Measurements from ENCODE around the gene ERH. TPM values are rescaled to one million over a fixed set of nuclear protein-coding genes. Genes with fewer than 3 reads are reported as not detected.

The ERH gene
- total RNA-seq, result 10 to 100 TPM; 40.6 to 54.3 (median 41.5) TPM

DNA sequence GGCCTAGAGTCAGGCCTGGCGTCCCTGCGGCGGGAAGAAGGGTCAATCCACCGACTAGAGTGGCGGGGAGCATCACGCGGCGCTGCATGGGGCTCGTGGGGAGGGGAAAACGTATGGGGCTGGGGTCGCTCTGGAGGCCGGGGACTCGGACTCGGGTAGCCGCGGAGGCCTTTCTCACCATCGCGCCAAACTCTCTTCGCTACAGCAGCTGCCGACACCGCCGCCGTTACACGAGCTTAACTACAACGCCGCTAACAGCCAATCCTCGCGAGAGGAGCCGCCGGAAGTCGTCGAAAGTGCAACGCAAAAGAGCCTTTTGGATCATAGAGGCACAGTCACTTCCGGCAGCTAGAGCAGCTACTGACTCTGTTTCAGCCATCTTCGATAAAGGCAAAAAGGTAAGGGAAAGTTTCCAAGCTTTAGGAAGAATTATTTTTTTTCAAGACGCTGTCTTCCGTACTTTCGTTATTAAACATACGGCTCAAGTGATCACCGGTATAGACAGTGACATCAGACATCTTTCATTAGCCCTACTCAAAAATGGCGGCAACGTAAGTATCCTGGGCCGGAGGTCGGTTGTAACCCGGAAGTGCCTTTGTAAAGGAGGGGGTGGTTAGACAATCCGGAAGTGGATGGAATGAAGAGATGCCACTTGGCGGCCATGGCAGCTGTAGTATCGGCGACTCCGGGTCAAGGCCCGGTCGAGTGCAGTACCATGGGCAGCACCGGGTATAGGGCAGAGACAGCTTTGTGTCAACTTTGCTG is at the start of gene ERH, which contains the start of gene SLC39A9:
ERH (minus strand) TSS at position 247 of the 765 bp plus-strand sequence; CDS start at position 181, 66 bp downstream.
SLC39A9 (plus strand) TSS at position 640 of the 765 bp plus-strand sequence. CDS start 678 bp downstream, outside the sequence.
- WGBS, result under 1% methylated on average over 48 of the region's 53 CpGs
- Histone ChIP-seq H3K27me3 (no peaks in the 10 kb centered on the region), H3K36me3 (peaks cover 26% of the 10 kb centered on the region), H3K4me1 (peaks cover 57% of the 10 kb centered on the region), H3K27ac (peak within 1 kb of the TSS; percentile 92), H3K9me3 (no peaks in the 10 kb centered on the region), H3K4me3 (peak within 1 kb of the TSS; percentile 84)
- peak; percentile 39 to 76 (median 64) for TF ChIP-seq POLR2AphosphoS5 (IDR thresholded peaks at IDR 0.05)
- TF ChIP-seq POLR2A (IDR thresholded peaks at IDR 0.05), result peak; percentile 34 to 45
- no peak for TF ChIP-seq CTCF (IDR thresholded peaks at IDR 0.05)
- TF ChIP-seq EP300 (IDR thresholded peaks at IDR 0.05), result no peak
- DNase-seq (ENCODE audit: low spot score in 2 of 2), result peak; percentile 98

DNA sequence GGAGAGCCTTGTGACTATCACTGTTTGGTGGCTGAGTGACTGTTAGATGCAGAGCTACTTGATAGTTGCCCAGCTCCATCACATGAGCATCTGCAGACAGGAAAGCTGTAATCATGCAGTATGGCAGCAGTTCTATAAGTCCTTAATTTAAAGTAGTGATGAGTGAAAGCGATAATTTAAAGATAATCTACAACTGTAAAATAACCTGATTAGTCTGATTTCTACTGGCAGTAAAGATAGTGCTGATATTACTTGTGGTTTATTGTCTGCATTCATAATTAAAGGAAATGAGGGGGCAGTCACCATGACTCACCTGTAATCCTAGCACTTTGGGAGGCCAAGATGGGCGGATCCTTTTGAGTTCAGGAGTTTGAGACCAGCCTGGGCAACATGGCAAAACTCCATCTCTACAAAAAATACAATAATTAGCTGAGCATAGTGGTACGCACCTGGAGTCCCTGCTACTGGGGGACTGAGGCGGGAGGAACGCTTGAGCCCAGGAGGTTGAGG is 45.3 kb upstream of the ERH start:
- no peaks in the 10 kb centered on the region for H3K27me3 ChIP-seq
- peaks cover 19% of the 10 kb centered on the region for H3K36me3 ChIP-seq
- no peak for TF ChIP-seq CTCF (IDR thresholded peaks at IDR 0.05)
- TF ChIP-seq POLR2AphosphoS5 (IDR thresholded peaks at IDR 0.05), result no peak
- no peak for TF ChIP-seq EP300 (IDR thresholded peaks at IDR 0.05)
- TF ChIP-seq POLR2A (IDR thresholded peaks at IDR 0.05), result no peak
- H3K4me1 ChIP-seq, result no peaks in the 10 kb centered on the region
- 97% methylated on average over 5 of the region's 5 CpGs for WGBS
- H3K27ac ChIP-seq, result no peak overlapping the region
- no peak overlapping the region for H3K4me3 ChIP-seq
- no peaks in the 10 kb centered on the region for H3K9me3 ChIP-seq
- DNase-seq (ENCODE audit: low spot score in 2 of 2), result no peak

GRCh38 chr14:69441948-69442347 is 43.8 kb upstream of the ERH start:
- WGBS, result 87% methylated on average over 5 of the region's 5 CpGs
- no peaks in the 10 kb centered on the region for H3K27me3 ChIP-seq
- no peak for DNase-seq (ENCODE audit: low spot score in 2 of 2)
- H3K4me1 ChIP-seq, result no peaks in the 10 kb centered on the region
- TF ChIP-seq EP300 (IDR thresholded peaks at IDR 0.05) (no peak), POLR2AphosphoS5 (IDR thresholded peaks at IDR 0.05) (no peak), CTCF (IDR thresholded peaks at IDR 0.05) (no peak), POLR2A (IDR thresholded peaks at IDR 0.05) (no peak)
- no peak overlapping the region for H3K4me3 ChIP-seq
- H3K27ac ChIP-seq, result no peak overlapping the region
- no peaks in the 10 kb centered on the region for H3K9me3 ChIP-seq
- H3K36me3 ChIP-seq, result peaks cover 19% of the 10 kb centered on the region

DNA sequence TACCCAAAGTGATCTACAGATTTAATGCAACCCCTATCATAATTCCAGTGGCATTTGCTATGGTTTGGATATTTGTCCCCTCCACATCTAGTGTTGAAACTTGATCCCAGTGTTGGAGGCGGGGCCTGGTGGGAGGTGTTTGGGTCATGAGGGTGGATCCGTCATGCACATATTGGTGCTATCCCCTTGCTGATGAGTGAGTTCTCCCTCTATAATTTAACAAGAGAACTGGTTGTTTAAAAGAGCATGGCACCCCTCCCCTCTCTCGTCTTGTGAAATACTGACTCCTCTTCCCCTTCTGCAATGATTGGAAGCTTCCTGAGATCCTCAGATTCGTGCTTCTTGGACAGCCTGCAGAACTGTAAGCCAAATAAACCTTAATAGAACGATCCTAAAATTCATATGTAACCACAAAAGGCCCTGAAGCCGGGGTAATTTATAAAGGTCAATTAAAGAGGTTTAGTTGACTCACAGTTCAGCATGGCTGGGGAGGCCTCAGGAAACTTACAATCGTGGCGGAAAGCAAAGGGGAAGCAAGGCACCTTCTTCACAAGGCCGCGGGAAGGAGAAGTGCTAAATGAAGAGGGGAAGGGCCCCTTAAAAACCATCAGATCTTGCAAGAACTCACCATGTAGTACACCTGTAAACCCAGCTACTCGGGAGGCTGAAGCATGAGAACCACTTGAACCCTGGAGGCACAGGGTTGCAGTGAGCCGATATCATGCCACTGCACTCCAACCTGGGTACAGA is 41.6 kb upstream of the ERH start:
- no peak for DNase-seq (ENCODE audit: low spot score in 2 of 2)
- 89% methylated on average over 12 of the region's 12 CpGs for WGBS
- H3K4me3 ChIP-seq, result no peak overlapping the region
- H3K36me3 ChIP-seq, result peaks cover 14% of the 10 kb centered on the region
- H3K9me3 ChIP-seq, result no peaks in the 10 kb centered on the region
- no peaks in the 10 kb centered on the region for H3K4me1 ChIP-seq
- H3K27ac ChIP-seq, result no peak overlapping the region
- no peaks in the 10 kb centered on the region for H3K27me3 ChIP-seq
- TF ChIP-seq POLR2A (IDR thresholded peaks at IDR 0.05) (no peak), CTCF (IDR thresholded peaks at IDR 0.05) (no peak), POLR2AphosphoS5 (IDR thresholded peaks at IDR 0.05) (no peak), EP300 (IDR thresholded peaks at IDR 0.05) (no peak)

DNA sequence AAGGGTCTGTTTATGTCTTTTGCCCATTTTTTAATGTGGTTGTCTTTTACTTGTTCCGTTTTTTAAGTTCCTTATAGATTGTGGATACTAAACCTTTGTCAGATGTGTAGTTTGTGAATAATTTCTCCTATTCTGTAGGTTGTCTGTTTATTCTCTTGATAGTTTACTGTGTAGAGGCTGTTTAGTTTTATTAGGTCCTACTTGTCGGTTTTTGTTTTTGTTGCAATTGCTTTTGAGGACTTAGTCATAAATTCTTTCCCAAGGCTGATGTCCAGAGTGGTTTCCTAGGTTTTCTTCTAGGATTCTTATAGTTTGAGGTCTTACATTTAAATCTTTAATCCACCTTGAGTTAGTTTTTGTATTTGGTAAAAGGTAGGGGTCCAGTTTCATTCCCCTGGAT is 34.3 kb upstream of the ERH start:
- Histone ChIP-seq H3K4me1 (no peaks in the 10 kb centered on the region), H3K27ac (no peak overlapping the region), H3K27me3 (no peaks in the 10 kb centered on the region), H3K36me3 (no peaks in the 10 kb centered on the region), H3K4me3 (no peak overlapping the region), H3K9me3 (no peaks in the 10 kb centered on the region)
- 97% methylated on average over 2 of the region's 2 CpGs for WGBS
- TF ChIP-seq POLR2A (IDR thresholded peaks at IDR 0.05) (no peak), POLR2AphosphoS5 (IDR thresholded peaks at IDR 0.05) (no peak), EP300 (IDR thresholded peaks at IDR 0.05) (no peak), CTCF (IDR thresholded peaks at IDR 0.05) (no peak)
- no peak for DNase-seq (ENCODE audit: low spot score in 2 of 2)
